GM19035 (cell line): Measurements from ENCODE around the gene TNRC6C.

Experiments used
- ATAC-seq: cut with Tn5 transposase; IDR thresholded peaks from one replicate; pipeline ENCODE4 v1.9.1; 2021; ENCODE audit not compliant: unreplicated experiment

The TNRC6C gene

DNA sequence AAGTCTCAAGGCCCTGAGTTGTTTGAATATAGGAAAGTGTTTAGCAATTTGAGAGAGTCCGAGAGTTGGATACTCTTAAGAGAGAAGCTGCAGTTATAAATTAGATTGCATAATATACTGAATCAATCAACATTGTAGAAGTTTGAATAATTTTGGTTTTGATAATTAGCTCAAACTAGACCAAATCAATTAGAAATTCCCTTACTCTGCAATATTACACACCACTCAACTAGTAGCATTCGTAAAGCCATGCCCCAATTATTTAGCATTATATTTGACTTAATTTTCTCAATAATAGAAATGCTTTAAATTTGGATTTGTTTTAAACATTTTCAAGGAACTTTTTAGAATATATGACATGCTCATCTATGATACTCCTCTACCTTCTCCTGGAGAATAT is 49.1 kb downstream of the TNRC6C start:
- no peak for ATAC-seq

DNA sequence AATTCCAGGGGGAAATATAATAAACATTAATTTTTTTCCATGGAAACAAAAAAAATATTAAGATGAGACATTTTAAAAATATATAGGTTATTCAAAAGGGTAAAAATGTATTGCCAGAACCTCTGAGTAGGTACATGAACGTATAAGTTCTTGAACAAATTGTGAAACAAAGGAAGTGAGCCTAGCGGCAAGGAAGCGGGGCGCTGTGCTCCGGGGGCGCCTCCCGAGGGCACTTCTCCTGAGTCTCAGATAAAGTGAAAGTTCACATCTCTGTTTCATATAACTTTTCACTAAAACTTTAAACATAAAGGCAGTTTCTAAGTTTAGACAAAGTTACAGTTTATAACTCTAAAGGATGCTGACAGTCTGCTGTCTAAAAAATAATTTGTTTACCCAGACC is 52.3 kb downstream of the TNRC6C start:
- ATAC-seq: no peak

DNA sequence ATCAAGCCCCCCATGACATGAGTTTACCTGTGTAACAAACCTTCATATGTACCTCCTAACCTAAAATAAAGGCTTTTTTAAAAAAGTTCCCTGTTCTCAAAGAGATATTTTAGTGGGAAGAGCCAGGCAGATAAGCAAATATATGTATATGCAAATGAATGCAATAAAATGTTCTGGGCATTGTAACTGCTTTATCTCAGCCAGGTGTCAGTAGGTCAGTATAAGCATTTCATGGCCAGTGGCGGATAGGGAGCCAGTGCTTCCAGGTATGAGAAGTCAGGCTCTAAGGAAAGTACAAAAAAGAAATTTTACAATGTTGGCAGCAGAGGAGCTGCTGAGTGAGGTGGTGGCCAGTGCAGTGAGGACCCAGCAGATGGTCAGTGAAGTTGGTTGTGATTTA is 53.9 kb downstream of the TNRC6C start:
- no peak for ATAC-seq

DNA sequence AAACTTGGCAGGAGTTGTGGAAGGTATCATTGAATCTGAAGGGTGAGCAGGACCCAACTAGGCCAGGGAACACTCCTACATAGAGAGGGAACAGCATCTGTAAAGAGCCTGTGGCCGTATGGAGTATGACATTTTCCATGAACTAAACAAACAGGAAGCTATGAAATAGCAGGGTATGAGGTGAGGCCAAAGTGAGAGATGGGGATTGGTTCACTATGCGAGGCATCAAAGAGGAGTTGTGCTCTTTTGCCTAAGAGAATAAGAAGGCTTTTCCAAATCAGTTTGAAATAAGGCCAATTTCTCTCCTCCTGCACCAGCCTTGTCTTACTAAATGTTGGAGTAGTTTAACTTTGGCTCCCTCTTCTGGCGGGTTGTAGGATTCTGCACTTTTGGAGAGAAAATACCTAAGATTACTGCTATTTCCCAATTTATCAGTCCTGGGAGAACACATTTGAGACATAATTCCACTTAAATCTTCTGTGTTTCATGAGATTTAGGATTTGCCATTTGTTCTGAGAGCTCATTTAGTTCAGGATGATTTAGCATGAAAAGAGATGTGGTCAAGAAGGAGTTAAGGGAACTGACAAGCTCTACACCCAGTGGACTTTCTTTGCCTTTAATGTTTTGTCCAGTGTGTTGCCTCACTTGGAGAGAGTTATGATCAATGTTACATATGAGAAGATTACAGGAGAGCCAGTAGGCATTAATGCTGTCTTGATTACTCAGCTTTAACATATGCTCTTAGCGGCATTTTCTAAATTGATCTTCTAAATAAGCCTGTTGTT is 55.4 kb downstream of the TNRC6C start:
- ATAC-seq: no peak

DNA sequence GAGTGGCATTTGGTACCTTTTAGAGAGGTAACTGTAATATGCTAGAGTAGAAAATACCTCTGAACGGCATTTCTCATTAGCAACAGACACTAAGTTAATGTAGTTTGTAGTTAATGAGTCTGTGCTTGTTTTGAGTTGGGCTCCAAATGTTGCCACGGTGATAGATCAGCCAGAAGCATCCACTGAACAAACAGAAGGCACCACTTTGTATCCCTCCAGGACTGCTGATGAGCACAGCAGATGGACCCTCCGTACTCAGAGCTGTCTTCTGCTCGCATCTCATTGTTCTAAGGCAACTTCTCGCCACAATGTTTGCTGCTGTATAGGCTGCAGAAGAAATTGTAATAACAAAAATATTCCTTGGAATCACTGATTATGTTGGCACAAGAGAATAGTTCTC is 56.1 kb downstream of the TNRC6C start:
- ATAC-seq: no peak

DNA sequence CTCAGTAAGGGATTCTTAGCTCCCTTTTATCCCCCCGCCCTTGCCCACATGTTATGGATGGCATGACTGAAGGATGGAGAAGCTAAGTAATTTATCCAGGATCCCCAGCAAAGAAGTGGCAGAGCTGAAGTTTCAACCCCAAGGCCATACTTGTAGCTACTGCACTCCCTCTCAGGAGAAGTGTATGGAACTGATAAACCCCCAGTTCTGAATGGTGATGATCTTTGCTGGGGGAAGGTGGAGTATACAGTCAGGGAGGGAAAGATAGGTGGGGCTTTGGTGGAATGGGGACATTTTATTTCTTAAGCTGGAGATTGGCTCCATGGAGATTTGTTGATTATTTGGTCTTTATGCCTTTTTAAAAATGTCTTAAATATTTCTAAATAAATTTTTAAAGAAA is 58.3 kb downstream of the TNRC6C start:
- no peak for ATAC-seq

DNA sequence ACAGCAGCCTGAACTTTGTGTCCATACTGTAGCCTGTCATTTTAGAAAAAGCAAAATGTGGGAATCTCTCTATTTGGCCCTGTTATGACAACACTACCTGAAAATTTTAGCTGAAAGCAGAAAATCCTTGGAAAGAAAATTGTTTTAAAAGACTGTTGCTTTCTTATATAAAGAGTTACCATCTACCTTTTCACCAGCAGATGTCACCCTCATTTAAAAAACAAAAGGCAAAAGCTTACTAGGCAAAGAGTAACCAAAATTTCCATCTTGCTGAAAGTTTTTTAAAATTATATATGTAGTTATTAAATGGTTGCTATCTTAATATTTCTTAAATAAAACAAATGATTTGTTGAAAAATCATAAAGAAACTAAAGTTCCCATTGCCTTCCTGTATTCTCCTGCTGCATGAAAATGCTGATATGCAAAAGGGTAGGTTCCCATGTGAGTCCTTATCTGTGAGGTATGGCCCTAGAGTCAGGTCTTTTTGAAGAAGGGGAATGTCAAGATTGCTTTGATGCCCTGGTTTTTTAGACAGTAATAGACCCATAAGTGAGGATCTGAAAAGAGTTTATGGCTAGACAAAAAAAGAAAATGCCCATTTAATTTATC is 61.0 kb downstream of the TNRC6C start:
- ATAC-seq: no peak

DNA sequence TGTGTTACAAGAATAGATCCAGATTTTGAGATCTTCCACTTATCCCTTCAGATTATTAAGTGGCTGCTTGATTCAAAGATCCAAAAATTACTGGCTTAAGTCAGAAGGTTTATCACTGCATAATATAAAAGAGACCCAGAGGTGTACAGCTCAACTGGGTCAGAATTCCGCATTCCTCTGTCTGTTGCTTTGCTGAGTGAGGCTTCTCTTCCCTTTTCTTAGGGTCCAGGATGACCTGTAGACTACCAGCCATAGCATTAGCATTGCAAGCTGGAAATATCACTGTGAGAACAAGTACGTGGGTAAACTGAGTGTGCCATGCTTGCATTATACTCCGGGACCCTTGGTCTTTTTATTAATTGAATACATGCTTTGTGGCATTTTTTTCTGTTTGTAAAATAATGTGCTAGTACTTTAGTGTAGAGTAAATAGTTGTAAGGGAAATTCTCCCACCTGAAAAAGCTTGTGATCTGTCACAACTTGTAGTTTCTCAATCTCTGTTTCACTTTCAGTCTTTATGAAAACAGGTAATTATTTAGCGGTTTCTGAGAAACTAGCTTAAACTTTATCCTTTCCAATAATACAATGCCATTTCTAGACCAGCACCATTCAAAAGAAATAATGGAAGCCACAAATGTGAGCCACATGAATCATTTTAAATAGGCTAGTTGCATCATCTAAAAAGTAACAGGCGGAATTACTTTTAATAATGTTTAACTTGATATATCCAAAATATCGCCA is 61.6 kb downstream of the TNRC6C start:
- peak; percentile 56 for ATAC-seq

DNA sequence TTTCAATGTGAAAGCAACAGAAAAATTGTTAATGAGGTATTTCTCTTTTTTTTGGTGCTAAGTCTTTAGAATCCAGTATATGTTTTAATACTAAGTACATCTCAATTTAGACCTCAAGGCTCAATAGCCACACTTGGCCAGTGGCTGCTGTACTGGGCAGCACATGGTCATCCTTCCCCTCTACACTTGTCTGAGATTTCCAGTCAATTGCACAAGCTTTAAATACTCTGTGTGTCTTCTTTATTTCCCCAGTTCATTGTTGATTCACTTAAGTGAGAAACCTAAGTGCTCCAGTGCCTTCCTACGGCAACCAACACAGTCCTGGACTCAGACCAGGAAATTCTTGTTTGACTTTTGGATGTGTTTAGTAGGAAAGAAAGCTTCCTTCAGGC is 62.2 kb downstream of the TNRC6C start:
- ATAC-seq: peak; percentile 14

DNA sequence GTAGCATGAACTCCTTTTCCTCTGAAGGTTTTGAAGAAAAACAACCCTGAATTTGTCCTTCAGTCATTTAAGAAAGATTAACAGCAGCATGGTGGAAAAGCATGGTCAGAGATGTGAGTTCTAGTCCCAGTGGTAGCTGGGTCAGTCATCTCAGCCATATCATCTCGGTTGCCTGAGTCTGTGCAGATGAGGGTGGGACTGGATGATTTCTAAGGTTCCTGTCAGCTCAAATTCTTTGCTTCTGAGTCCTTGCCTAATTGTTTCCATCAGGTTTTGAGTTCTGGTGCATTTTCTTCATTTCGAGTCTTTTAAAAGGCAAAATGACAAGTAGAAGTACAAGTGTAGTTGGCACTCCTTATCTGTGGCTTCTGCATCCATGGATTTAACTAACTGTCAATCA is 63.9 kb downstream of the TNRC6C start:
- ATAC-seq: no peak

DNA sequence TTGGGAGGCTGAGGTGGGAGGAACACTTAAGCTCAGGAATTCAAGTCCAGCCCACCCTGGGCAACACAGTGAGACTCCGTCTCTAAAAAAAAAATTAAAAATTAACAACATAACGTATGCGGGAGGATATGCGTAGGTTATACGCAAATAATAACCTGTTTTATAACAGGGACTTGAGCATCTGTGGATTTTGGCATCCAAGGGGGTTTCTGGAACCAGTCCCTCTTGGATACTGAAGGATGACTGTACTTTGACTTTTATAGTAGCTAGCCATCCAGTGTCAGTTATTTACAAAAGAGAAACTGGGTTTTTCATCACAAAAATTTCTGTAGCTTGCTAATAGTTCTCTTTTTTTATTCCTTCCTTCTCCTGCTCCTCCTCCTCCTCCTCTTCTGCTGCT is 64.5 kb downstream of the TNRC6C start:
- no peak for ATAC-seq

DNA sequence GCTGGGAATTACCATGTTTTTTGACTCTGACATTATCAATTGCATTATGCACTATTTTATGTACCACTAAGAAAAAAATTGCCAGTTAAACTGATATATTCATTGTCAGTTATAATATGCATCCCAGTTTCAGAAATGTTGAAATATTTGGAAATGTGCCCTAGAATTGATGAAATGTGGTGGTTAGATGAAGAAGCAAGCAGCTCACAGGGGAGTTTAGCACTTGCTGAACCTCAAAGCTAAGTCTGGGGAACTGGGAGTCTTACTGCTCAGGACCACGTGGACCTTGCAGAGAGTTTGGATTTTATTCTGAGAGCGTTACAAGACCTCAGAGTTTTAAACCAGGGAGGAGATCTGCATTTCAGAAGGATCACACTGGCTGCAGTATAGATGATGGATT is 67.9 kb downstream of the TNRC6C start:
- no peak for ATAC-seq

DNA sequence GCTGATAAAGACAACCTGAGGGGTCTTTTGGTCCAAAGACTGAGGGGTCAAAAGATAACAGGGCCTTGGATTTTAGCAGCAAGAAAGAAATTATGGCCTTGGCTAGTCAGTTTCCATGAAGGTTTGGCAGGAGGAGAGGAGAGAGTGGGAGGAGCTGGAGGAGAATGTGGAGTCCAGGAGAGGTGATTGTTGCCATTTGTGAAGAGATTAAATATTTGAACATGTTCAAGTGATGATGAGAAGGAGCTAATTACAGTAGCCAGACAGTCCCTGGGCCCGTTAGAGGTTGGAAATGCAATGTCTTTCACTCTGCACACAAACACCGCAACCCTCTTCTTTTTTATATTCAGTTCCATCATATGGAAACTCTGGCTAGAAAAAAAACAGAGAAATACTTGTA is 68.6 kb downstream of the TNRC6C start:
- no peak for ATAC-seq

DNA sequence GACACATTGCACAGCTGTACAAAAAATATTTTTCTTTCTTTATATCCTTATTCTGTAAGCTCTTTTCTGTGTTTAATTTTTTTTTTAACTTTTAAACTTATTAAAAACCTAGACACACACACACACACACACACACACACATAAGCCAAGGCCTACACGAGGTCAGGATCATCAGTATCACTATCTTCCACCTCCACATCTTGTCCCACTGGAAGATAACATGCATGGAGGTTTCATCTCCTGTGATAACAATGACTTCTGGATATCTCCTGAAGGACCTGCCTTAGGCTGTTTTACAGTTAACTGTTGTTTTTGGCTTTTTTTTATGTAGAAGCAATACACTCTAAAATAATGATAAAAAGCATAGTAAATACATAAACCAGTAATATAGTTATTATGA is 71.2 kb downstream of the TNRC6C start:
- ATAC-seq: no peak

DNA sequence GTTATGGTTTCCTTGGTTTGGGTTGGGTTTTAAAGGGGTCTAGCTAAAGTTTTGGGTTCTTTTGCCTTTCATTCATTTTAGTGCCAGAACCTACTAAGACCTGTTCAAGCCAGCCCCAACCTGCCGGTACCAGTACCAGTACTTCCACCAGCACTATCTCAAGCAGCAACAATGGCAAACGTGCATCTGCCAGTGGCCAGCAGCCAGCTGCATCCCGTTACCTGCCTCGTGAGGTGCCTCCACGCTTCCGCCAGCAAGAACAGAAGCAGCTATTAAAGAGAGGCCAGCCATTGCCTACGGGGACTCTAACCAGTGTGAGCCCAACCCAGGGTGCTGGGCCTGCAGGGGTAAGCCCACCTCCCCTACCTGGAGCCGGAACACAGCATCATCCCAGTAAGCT is 72.9 kb downstream of the TNRC6C start:
- no peak for ATAC-seq

DNA sequence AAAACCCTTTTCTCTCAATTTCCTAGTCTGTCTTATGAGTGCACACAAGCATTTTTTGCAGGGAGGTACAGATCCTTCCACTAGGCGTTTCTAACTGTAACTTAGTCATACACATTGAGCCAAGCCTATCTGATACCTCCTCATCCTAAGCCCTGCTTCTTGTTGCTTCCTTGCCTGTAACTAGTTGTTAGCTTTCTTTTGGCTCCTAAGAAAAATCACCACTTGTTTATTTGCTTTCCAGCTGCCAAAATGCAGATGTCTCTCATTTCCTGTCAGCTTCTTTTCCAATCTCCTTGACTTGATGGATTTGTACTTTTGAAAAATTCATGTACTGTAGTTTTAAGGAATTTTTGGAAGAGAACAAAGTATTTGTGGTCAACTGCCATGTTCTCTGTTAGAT is 73.7 kb downstream of the TNRC6C start:
- ATAC-seq: no peak

DNA sequence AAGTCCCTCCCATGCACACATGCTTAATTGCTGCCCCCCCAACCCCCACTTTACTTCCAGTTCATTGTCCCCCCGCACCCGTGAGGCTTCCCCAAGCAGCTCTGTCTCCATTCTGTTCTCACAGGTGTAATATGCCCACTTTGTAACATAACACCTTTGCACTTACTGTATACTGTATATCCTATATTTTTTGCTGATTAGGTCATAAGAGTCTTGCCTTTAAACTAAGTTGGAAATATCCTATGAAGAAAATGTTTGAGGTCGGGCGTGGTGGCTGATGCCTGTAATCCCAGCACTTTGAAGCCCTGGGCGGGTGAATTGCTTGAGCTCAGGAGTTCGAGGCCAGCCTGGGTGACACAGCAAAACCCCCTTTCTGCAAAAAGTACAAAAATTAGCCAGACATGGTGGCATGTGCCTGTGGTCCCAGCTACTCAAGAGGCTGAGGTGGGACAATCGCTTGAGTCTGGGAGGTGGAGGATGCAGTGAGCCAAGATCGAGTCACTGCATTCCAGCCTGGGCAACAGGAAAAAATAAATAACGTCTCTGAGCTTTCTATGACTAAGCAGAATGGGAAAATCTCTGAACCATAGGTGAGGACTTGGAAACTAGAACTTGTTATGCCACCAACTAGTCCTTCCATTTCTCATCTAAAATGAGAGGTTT is 76.1 kb downstream of the TNRC6C start:
- no peak for ATAC-seq

DNA sequence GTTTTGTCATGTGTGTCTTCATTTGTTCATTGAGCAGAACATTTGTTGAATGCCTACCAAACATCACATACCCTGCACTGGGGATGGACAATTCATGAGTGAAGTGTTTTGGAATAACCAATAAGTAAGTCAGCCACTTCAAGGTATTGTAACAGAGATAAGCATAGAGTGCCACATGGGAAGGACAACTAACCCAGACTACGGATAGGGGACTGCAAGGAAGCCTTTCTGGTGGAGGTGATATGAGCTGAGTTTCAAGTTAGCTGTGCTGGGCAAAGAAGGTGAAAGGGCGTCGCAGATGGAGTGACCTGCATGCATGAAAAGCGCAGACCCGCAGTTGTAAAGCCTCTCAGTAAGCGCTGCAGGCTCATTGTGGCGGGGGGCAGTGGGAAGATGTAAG is 78.8 kb downstream of the TNRC6C start:
- ATAC-seq: no peak

DNA sequence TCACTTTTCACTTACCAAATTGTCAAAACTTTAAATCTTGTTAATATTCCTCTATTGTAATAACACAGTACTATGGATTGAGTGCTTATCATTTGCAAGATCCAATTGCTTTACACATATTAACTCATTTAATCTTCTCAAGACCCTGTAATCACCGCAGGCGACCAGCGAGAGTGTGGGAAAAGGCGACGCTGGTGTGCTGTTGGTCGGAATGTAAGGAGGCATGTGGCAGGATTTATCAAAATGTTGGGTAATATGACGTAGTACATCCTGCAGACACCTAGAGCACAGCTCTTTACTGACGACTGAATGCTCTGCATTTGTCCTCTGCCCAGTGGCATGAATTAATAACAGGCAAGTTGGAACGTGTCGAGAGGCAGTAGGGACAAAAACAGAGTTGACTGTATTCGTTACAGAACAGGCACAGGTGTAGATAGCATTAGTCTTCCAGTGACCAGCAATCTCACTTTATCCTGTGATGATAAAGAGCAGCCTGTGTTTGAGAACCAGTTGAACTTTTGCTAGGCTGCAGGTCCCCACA is 80.3 kb downstream of the TNRC6C start:
- ATAC-seq: no peak

DNA sequence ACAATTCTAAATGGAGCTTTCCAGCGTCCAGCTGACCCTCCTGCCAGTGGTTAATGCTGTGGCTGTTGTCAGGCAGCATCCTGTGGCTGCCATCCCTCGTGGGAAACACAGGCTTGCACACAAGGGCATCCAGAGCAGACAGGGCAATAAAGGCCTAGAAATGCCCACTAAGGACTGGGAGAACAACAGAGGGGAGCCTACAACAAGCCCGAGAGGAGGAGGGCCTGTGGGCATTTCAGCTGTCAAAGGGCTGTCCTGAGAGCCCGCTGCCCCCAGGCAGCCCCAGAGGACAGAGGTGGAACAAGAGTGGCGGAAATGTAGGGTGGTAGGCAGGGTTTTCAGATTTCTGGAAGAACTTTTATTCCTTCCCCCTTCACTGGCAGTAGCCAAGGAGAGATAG is 81.1 kb downstream of the TNRC6C start:
- no peak for ATAC-seq
